ENCODE results near the gene RGS19. TPM values are rescaled to one million over a fixed set of nuclear protein-coding genes. Genes with fewer than 3 reads are reported as not detected.

Gene RGS19
- total RNA-seq, 2 experiments from 2014 or later, result 84.5 to 119 TPM

DNA sequence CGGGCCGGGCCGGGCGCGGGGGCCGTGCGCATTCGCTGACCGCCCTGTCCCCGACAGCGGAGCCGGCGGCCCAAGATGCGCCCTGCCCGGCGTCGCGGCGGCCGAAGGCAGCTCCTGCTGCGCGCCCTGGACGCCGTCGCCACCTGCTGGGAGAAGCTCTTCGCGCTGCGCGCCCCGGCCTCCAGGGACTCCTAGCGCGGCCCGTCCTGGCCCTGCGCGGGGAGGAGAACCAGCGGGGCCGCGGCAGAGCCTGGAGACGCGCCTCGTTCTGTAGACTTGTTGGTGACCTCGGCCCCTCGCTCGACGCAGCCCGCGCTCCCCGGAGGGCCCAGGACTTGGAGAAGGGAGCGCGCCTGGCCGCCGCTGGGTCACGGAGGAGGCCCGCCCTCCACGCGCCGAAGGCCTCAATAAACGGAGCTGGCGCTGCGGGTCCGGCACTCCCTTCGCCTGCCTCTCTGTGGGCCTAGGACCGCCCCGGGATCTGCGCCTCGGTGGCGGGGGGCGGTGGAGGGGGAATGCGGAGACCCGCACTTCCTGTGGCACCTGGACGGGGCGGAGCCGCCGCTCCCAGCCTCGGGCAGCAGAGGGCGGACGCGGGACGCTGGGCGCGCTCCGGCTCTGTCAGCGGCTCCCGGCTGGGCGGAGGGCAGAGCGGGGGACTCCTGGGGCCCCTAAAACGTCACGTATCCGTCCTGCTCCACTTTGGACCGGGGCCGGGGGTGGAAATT lies 40.6 kb downstream of the RGS19 start:
- peaks cover 2% of the 10 kb centered on the region for H3K27me3 Mint-ChIP-seq
- CTCF ChIA-PET, result interaction anchor here (0.5 to 9.8 kb wide), 50 partner anchors 8 to 815 kb away, joined by 3 to 190 read pairs (median 7); partner anchors contain the start of genes LIME1, LKAAEAR1, OPRL1 and PCMTD2
- peak; percentile 86 for DNase-seq
- peak overlapping the region; percentile 71 for H3K4me3 Mint-ChIP-seq
- peak; percentile 66 for ATAC-seq
- no peaks in the 10 kb centered on the region for H3K9me3 Mint-ChIP-seq (ENCODE audit: low read depth)
- H3K27ac Mint-ChIP-seq, result peak overlapping the region; percentile 68
- peaks cover 70% of the 10 kb centered on the region for H3K4me1 Mint-ChIP-seq
- peaks cover 2% of the 10 kb centered on the region for H3K36me3 Mint-ChIP-seq

DNA sequence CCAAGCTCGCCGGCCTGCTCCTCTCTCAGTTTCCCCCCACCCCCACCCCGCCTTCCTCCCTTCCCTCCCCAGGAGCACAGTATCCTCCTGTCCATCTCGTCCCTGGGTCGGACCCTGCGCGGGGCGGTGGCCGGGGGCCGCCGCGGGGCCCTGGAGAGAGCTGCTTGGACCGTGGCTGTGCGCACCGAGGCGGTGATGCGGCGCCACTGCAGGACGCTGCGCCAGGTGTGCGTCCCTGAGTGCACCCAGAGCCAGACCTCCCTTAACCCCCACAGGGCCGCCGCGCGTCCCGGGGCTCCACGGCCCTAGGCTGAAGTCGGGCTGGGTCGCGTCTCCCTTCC lies 41.1 kb downstream of the RGS19 start:
- Mint-ChIP-seq H3K36me3 (peaks cover 3% of the 10 kb centered on the region), H3K27me3 (peaks cover 2% of the 10 kb centered on the region), H3K27ac (peak overlapping the region; percentile 95), H3K4me1 (peaks cover 76% of the 10 kb centered on the region), H3K4me3 (peak overlapping the region; percentile 71), H3K9me3 (ENCODE audit: low read depth) (no peaks in the 10 kb centered on the region)
- DNase-seq, result no peak
- CTCF ChIA-PET, result interaction anchor here (0.5 to 9.8 kb wide), 45 partner anchors 8 to 522 kb away, joined by 3 to 190 read pairs (median 7); partner anchors contain the start of genes LIME1, LKAAEAR1, OPRL1 and PCMTD2
- peak; percentile 37 for ATAC-seq

DNA sequence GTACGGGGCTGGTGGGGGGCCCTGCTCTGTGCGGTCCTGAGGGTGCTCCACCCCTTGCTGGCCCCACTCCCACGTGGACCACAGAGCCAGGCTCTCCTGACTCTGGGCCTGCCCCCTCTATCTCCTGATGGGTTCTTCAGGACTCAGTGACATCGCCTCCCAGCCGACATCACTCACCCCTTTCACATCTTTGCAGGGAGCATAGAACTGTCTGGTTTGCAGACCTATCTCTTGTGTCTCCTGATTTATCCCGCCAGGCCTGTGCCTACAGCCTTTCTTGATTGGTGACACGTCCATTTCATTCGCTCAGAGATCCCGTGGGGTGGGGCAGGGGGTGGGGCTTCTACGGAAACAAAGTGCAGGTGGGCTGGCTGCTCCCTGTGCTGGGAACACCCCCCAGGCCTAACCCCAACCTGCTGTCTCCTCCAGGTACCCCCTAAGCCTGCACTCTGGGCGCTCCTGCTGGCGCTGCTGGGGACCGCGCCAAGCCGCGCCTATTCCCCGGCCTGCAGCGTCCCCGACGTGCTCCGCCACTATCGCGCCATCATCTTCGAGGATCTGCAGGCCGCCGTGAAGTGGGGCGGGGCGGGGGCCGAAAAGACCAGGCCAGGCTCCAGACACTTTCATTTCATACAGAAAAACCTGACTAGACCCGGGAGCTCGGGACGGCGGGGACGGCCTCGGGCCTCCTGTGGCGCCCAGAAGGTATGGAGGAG lies 41.7 kb downstream of the RGS19 start:
- H3K4me1 Mint-ChIP-seq, result peaks cover 80% of the 10 kb centered on the region
- peak overlapping the region; percentile 71 for H3K4me3 Mint-ChIP-seq
- ATAC-seq (no peak), DNase-seq (peak; percentile 77)
- H3K27ac Mint-ChIP-seq, result peak overlapping the region; percentile 95
- H3K27me3 Mint-ChIP-seq, result peaks cover 2% of the 10 kb centered on the region
- H3K36me3 Mint-ChIP-seq, result peaks cover 3% of the 10 kb centered on the region
- CTCF ChIA-PET, result interaction anchor here (0.6 to 9.8 kb wide), 37 partner anchors 8 to 500 kb away, joined by 3 to 190 read pairs (median 8); partner anchors contain the start of genes LIME1, LKAAEAR1, OPRL1 and PCMTD2
- no peaks in the 10 kb centered on the region for H3K9me3 Mint-ChIP-seq (ENCODE audit: low read depth)

DNA sequence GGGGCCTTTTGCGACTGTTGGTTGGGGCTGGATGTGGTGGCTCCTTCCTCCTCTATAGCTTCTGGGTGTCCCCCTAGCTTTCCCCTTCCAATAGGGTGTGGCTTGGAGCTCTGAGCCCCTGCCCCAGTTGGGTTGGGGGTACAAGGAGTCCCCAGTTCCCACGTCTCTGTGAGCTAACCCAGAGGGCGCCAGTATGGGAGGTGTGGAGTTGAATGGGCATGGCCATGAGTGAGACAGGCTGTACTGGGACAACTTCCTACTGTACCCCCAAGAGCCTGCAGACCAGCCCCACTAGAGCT lies 42.2 kb downstream of the RGS19 start:
- CTCF ChIA-PET, result interaction anchor here (0.8 to 9.8 kb wide), 11 partner anchors 11 to 249 kb away, joined by 3 to 190 read pairs (median 7); partner anchors contain the start of genes LKAAEAR1, PRPF6, SAMD10 and TCEA2
- peak overlapping the region; percentile 95 for H3K27ac Mint-ChIP-seq
- ATAC-seq, result no peak
- H3K36me3 Mint-ChIP-seq, result peaks cover 3% of the 10 kb centered on the region
- no peaks in the 10 kb centered on the region for H3K9me3 Mint-ChIP-seq (ENCODE audit: low read depth)
- peak overlapping the region; percentile 71 for H3K4me3 Mint-ChIP-seq
- peaks cover 83% of the 10 kb centered on the region for H3K4me1 Mint-ChIP-seq
- peaks cover 2% of the 10 kb centered on the region for H3K27me3 Mint-ChIP-seq
- no peak for DNase-seq

DNA sequence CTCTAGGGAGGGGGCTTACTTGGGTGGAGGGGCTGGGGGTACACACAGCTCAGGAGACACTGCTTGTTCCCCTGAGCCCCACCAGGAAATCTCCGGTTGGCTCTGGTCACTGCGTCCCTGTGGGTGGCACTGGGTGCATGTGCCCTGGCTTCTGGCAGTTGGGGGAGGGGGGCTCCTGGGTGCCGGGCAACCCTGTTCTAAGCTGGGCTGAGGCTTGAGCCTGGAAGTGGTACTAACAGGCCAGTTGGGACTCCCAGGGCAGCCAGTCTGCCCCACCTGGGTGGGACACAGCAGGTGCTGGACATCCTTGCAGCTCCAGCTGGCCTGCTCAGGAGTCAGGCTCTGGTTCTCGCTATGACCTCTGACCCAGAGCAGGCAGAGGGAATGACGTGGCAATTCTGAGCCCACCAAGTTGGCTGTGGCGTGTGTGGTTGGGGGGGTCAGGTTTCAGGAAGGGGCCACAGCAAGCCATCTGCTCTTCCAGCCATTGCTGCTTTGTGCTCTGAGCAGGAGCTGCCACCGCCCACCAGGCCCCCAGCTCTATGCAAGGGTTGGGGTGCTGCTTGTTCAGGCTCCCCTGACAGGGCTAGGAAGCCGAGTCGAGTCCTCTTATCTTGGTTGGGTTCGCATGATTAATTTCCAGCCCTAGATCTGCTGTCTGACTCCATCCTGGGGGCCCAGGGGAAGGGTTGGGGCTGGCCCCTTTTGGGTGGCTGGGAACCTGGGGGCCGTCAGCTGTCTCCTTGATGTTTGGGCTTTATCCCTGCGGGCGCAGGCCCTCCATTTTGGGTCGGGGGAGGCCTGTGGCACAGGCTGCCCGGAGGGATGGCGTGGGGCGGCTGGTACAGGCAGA lies 42.7 kb downstream of the RGS19 start:
- H3K27me3 Mint-ChIP-seq, result peaks cover 2% of the 10 kb centered on the region
- peaks cover 77% of the 10 kb centered on the region for H3K4me1 Mint-ChIP-seq
- peak overlapping the region; percentile 71 for H3K4me3 Mint-ChIP-seq
- DNase-seq (peak; percentile 79), ATAC-seq (no peak)
- peaks cover 3% of the 10 kb centered on the region for H3K36me3 Mint-ChIP-seq
- peak overlapping the region; percentile 95 for H3K27ac Mint-ChIP-seq
- CTCF ChIA-PET, result interaction anchor here (0.8 to 9.8 kb wide), 10 partner anchors 12 to 249 kb away, joined by 3 to 190 read pairs (median 6); partner anchors contain the start of genes LKAAEAR1, PRPF6, SAMD10 and TCEA2
- H3K9me3 Mint-ChIP-seq (ENCODE audit: low read depth), result no peaks in the 10 kb centered on the region

DNA sequence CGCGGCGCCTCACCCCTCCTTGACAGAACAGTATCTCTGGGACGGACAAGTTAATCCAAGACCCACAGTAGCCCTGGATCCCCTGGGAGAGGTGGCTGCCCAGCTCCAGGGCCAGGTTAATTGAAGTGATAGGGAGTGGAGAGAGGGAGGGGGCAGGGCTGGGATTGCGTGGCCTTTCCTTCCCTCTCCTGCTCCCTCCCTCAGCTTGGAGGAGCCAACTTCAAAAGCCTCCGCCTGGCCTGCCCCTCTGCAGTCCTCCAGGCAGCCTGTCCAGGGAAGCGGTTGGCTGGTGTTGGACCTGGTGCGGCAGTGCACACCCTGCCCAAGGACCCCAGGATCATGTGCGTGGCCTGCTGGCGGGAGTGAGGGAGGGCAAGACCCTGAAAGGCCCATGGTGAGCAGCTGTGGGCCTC lies 43.4 kb downstream of the RGS19 start, which contains the start of gene C20orf204:
TSS of gene C20orf204 (plus strand) at position 250 of the 413 bp plus-strand sequence. CDS start at position 392, 142 bp downstream.
- H3K36me3 Mint-ChIP-seq, result peaks cover 3% of the 10 kb centered on the region
- H3K4me1 Mint-ChIP-seq, result peaks cover 73% of the 10 kb centered on the region
- H3K27me3 Mint-ChIP-seq, result peaks cover under 1% of the 10 kb centered on the region
- H3K4me3 Mint-ChIP-seq, result peak within 1 kb of the TSS; percentile 71
- ATAC-seq (no peak), DNase-seq (no peak)
- peak within 1 kb of the TSS; percentile 95 for H3K27ac Mint-ChIP-seq
- CTCF ChIA-PET, result interaction anchor here (1.2 to 9.8 kb wide), 7 partner anchors 13 to 250 kb away, joined by 3 to 190 read pairs (median 7); partner anchors contain the start of genes PRPF6, SAMD10 and TCEA2
- no peaks in the 10 kb centered on the region for H3K9me3 Mint-ChIP-seq (ENCODE audit: low read depth)

DNA sequence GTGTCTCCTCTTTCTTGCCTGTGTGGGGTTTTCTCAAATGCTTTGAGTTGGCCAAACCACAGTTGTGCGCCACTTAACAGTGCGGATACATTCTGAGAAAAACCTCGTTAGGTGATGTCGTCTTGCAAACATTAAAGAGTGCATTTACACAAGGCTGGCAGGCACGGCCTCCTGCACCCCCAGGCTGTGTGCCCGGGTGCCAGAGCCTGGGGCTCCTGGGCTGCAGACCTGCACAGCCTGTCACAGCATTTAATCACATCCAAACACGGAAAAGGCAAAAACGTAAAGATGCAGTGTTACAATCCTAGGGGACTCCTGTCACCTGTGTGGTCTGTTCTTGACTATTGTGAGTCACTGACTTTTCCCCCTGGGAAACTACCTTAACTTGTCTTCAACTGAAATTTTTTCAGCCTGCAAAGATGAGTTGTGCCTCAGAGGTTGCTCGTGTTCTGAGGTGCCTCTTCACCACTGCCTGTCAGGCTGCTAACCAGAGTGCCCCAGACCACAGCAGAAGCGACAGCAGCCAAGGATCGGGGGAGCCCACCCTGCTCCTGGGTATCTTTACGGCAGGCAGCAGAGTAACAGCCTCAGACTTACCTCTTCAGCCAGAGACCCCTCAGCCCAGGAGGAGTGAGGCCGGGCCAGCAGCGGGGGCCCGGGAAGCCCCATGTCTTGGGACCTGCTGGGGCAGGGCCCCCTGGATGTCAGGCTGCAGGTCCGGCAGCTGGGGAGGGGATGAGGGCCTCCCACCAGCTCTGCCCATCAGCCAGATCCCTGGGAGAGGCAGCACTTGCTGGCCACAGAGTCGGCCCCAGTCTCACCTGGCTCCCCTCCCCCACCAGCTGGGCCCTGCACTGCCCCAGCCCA lies 44.0 kb downstream of the RGS19 start:
- DNase-seq, result peak; percentile 90
- CTCF ChIA-PET, result interaction anchor here (1.7 to 7.1 kb wide), 4 partner anchors 25 to 85 kb away, joined by 5 to 190 read pairs (median 6); partner anchors contain the start of genes PRPF6 and SAMD10
- peak; percentile 40 for ATAC-seq
- Mint-ChIP-seq H3K36me3 (peaks cover 3% of the 10 kb centered on the region), H3K4me1 (peaks cover 66% of the 10 kb centered on the region), H3K4me3 (peak overlapping the region; percentile 71), H3K9me3 (ENCODE audit: low read depth) (no peaks in the 10 kb centered on the region), H3K27me3 (no peaks in the 10 kb centered on the region), H3K27ac (peak overlapping the region; percentile 95)

DNA sequence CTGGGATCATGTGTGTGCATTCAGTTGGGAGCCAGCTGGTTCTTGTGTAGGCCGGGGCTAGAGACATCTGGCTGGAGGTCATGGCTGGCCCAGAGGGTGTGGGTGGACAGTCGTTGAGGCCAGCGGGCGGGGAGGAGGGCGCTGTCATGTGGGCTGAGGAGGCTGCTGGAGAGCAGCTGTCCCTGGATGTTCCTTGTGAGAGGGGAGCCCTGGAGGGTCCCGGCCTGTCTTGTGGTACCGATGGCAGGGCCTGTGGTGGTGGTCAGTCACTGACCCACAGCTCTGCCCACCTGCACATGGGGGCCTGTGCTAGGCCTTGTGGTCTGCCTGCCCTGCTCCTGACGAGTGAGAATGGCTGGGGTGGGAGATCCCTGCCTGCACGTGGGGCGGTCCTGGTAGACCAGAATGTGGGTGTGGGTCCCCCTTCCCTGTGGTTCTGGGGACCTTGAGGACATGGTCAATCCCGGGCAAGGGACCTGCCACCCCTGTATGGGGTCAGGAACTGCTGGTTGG lies 45.3 kb downstream of the RGS19 start:
- DNase-seq (no peak), ATAC-seq (no peak)
- CTCF ChIA-PET, result interaction anchor here (0.7 to 2.6 kb wide), 5 partner anchors 50 to 86 kb away, joined by 3 to 17 read pairs (median 5); partner anchors contain the start of genes LKAAEAR1 and PRPF6
- H3K27ac Mint-ChIP-seq, result peak overlapping the region; percentile 95
- H3K27me3 Mint-ChIP-seq, result no peaks in the 10 kb centered on the region
- H3K9me3 Mint-ChIP-seq (ENCODE audit: low read depth), result no peaks in the 10 kb centered on the region
- peaks cover 54% of the 10 kb centered on the region for H3K4me1 Mint-ChIP-seq
- peaks cover 13% of the 10 kb centered on the region for H3K36me3 Mint-ChIP-seq
- H3K4me3 Mint-ChIP-seq, result no peak overlapping the region

DNA sequence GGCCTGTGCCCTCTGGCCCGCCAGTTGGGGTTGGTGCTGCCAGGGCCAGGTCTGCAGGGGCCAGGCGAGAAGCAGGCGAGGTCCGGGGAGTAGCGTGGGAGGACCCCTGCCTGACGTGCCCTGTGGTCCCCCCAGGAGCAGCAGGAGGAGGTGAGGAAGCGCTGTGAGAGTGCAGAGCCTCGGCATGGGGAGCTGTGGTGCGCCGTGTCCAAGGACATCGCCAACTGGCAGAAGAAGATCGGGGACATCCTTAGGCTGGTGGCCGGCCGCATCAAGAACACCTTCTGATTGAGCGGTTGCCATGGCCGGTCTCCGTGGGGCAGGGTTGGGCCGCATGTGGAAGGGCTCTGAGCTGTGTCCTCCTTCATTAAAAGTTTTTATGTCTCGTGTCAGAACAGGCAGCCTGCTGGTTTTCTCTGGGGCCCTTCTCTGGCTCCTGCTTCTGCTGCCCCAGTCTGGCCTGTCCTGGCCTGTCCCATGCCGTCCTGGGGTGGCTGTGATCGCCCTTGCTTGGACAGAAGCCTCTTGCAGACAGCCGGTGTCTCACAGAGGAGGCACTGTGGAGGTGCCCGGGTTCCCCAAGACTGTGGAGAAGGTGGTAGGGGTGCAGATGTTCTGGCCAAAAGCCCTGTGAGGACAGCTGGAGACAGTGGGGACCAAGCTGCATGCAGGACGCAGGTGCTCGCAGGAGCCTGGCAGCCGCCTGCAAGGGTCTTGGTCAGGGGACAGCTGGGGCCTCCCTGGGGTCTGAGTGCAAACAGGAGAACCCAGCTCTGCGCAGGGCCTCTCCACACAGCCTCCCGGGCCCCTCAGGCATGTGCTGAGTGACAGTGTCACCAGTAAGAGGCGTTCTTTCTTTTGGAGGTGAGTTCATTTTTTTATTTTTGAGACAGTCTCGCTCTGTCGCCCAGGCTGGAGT lies 46.4 kb downstream of the RGS19 start:
- no peak for ATAC-seq
- Mint-ChIP-seq H3K27me3 (no peaks in the 10 kb centered on the region), H3K36me3 (peaks cover 16% of the 10 kb centered on the region), H3K4me3 (no peak overlapping the region), H3K9me3 (ENCODE audit: low read depth) (no peaks in the 10 kb centered on the region), H3K4me1 (peaks cover 54% of the 10 kb centered on the region), H3K27ac (peak overlapping the region; percentile 95)
- DNase-seq, result no peak
- CTCF ChIA-PET, result interaction anchor here (1.1 to 2.6 kb wide), 4 partner anchors 51 to 87 kb away, joined by 3 to 17 read pairs (median 6); partner anchors contain the start of genes LKAAEAR1 and PRPF6

DNA sequence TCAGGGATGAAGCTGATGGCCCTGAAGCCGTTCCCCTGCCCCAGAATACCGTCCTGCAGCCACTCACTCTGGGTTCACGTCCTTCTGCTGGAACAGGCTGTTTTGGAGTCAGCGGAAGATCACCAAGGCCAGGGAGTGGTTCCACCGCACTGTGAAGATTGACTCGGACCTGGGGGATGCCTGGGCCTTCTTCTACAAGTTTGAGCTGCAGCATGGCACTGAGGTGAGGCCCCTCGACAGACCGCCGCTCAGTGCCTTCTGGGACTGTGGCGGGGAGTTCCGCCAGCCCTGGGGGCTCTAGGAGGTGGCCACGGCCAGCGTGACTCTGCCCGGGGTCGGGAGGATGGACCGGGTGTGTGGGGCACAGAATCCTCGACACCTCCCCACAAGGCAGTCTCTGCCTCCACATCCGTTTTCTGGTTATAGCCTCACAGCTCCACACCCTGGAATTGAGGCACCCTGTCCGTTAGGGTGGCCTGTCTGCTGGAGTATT lies 47.5 kb downstream of the RGS19 start:
- Mint-ChIP-seq H3K4me3 (no peak overlapping the region), H3K9me3 (ENCODE audit: low read depth) (no peaks in the 10 kb centered on the region), H3K27me3 (no peaks in the 10 kb centered on the region), H3K27ac (peak overlapping the region; percentile 19), H3K4me1 (peaks cover 43% of the 10 kb centered on the region), H3K36me3 (peaks cover 19% of the 10 kb centered on the region)
- ATAC-seq, result no peak
- CTCF ChIA-PET, result interaction anchor here (1.1 kb wide), 1 partner anchor 21 kb away, joined by 4 read pairs; no protein-coding TSS in a partner anchor
- DNase-seq, result no peak
